ENCODE results near the gene PARVG.

PARVG gene

DNA sequence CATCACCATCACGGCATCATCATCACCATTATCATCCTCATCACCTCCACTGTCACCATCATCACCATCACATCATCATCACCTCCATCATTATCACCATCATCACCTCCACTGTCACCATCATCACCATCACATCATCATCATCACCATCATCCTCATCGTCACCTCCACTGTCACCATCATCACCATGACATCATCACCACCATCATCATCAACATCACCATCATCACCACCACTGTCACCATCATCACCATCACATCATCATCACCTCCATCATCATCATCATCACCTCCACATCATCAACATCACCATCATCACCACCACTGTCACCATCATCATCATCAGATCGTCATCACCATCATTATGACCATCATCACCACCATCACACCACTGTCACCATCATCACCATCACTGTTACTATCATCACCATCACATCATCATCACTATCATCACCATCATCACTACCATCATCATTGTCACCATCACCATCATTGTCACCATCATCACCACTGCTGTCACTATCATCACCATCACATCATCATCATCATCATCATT is 32.8 kb downstream of the PARVG start:
- TF ChIP-seq ZNF621 (tag by site-specific recombination; IDR thresholded peaks at IDR 0.05) (peak; percentile 86), ZNF571 (tag by site-specific recombination; IDR thresholded peaks at IDR 0.05) (0 out of 2 replicates have a peak, but pooled peaks have one; percentile 81), ZNF658 (tag by site-specific recombination; IDR thresholded peaks at IDR 0.05) (peak; percentile 89; the same call in 1 of the 2 replicates), ZBTB8A (tag by site-specific recombination; IDR thresholded peaks at IDR 0.05) (no peak), ZNF416 (tag by site-specific recombination; IDR thresholded peaks at IDR 0.05) (no peak), ZBTB7A (tag by site-specific recombination; IDR thresholded peaks at IDR 0.05; ENCODE audit: low read depth) (no peak), YY2 (tag by site-specific recombination; IDR thresholded peaks at IDR 0.05) (peak; percentile 59), RBAK (tag by site-specific recombination; IDR thresholded peaks at IDR 0.05) (0 out of 2 replicates have a peak, but pooled peaks have one; percentile 12), ZBTB20 (tag by site-specific recombination; IDR thresholded peaks at IDR 0.05) (peak; percentile 26; the same call in 1 of the 2 replicates), SALL2 (tag by site-specific recombination; IDR thresholded peaks at IDR 0.05; ENCODE audit: borderline replicate concordance) (peak; percentile 94), ZNF747 (tag by site-specific recombination; IDR thresholded peaks at IDR 0.05) (peak; percentile 94), ZNF76 (tag by site-specific recombination; IDR thresholded peaks at IDR 0.05; ENCODE audit: borderline replicate concordance, low read depth) (no peak), ZNF629 (tag by site-specific recombination; IDR thresholded peaks at IDR 0.05) (peak; percentile 72; the same call in 1 of the 2 replicates), ZNF521 (tag by site-specific recombination; IDR thresholded peaks at IDR 0.05) (peak; percentile 91; the same call in 1 of the 2 replicates), ZBTB21 (tag by site-specific recombination; IDR thresholded peaks at IDR 0.05) (peak; percentile 83; the same call in 1 of the 2 replicates), ZNF202 (tag by site-specific recombination; IDR thresholded peaks at IDR 0.05; ENCODE audit: borderline replicate concordance) (no peak)
- TF ChIP-seq, protein P1, sequence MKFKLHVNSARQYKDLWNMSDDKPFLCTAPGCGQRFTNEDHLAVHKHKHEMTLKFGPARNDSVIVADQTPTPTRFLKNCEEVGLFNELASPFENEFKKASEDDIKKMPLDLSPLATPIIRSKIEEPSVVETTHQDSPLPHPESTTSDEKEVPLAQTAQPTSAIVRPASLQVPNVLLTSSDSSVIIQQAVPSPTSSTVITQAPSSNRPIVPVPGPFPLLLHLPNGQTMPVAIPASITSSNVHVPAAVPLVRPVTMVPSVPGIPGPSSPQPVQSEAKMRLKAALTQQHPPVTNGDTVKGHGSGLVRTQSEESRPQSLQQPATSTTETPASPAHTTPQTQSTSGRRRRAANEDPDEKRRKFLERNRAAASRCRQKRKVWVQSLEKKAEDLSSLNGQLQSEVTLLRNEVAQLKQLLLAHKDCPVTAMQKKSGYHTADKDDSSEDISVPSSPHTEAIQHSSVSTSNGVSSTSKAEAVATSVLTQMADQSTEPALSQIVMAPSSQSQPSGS (tag by site-specific recombination; IDR thresholded peaks at IDR 0.05; ENCODE audit: low read depth), result peak; percentile 92
- TF ChIP-seq, protein P2, sequence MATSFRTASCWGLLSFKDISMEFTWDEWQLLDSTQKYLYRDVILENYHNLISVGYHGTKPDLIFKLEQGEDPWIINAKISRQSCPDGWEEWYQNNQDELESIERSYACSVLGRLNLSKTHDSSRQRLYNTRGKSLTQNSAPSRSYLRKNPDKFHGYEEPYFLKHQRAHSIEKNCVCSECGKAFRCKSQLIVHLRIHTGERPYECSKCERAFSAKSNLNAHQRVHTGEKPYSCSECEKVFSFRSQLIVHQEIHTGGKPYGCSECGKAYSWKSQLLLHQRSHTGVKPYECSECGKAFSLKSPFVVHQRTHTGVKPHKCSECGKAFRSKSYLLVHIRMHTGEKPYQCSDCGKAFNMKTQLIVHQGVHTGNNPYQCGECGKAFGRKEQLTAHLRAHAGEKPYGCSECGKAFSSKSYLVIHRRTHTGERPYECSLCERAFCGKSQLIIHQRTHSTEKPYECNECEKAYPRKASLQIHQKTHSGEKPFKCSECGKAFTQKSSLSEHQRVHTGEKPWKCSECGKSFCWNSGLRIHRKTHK (tag by site-specific recombination; IDR thresholded peaks at IDR 0.05), result peak; percentile 6; the same call in 1 of the 2 replicates
- TF ChIP-seq, protein P3, sequence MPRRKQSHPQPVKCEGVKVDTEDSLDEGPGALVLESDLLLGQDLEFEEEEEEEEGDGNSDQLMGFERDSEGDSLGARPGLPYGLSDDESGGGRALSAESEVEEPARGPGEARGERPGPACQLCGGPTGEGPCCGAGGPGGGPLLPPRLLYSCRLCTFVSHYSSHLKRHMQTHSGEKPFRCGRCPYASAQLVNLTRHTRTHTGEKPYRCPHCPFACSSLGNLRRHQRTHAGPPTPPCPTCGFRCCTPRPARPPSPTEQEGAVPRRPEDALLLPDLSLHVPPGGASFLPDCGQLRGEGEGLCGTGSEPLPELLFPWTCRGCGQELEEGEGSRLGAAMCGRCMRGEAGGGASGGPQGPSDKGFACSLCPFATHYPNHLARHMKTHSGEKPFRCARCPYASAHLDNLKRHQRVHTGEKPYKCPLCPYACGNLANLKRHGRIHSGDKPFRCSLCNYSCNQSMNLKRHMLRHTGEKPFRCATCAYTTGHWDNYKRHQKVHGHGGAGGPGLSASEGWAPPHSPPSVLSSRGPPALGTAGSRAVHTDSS (tag by site-specific recombination; IDR thresholded peaks at IDR 0.05), result peak; percentile 96
- TF ChIP-seq, protein P4, sequence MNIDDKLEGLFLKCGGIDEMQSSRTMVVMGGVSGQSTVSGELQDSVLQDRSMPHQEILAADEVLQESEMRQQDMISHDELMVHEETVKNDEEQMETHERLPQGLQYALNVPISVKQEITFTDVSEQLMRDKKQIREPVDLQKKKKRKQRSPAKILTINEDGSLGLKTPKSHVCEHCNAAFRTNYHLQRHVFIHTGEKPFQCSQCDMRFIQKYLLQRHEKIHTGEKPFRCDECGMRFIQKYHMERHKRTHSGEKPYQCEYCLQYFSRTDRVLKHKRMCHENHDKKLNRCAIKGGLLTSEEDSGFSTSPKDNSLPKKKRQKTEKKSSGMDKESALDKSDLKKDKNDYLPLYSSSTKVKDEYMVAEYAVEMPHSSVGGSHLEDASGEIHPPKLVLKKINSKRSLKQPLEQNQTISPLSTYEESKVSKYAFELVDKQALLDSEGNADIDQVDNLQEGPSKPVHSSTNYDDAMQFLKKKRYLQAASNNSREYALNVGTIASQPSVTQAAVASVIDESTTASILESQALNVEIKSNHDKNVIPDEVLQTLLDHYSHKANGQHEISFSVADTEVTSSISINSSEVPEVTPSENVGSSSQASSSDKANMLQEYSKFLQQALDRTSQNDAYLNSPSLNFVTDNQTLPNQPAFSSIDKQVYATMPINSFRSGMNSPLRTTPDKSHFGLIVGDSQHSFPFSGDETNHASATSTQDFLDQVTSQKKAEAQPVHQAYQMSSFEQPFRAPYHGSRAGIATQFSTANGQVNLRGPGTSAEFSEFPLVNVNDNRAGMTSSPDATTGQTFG (tag by site-specific recombination; IDR thresholded peaks at IDR 0.05; ENCODE audit: borderline replicate concordance), result peak; percentile 98
- TF ChIP-seq, protein P5, sequence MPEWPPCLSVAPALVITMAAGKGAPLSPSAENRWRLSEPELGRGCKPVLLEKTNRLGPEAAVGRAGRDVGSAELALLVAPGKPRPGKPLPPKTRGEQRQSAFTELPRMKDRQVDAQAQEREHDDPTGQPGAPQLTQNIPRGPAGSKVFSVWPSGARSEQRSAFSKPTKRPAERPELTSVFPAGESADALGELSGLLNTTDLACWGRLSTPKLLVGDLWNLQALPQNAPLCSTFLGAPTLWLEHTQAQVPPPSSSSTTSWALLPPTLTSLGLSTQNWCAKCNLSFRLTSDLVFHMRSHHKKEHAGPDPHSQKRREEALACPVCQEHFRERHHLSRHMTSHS (tag by site-specific recombination; IDR thresholded peaks at IDR 0.05), result peak; percentile 11; the same call in 1 of the 2 replicates
- TF ChIP-seq, protein P6, sequence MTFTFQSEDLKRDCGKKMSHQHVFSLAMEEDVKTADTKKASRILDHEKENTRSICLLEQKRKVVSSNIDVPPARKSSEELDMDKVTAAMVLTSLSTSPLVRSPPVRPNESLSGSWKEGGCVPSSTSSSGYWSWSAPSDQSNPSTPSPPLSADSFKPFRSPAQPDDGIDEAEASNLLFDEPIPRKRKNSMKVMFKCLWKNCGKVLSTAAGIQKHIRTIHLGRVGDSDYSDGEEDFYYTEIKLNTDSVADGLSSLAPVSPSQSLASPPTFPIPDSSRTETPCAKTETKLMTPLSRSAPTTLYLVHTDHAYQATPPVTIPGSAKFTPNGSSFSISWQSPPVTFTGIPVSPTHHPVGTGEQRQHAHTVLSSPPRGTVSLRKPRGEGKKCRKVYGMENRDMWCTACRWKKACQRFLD (tag by site-specific recombination; IDR thresholded peaks at IDR 0.05), result 0 out of 2 replicates have a peak, but pooled peaks have one; percentile 24
- ChIA-PET POLR2A (no interaction called here), CTCF (no interaction called here)
- H3K9me3 ChIP-seq (ENCODE audit: control insufficient read depth, insufficient read depth, low read depth, low read length), result no peaks in the 10 kb centered on the region
- no peaks in the 10 kb centered on the region for H3K4me1 ChIP-seq (ENCODE audit: control insufficient read depth, insufficient read depth, low read length)
- no peaks in the 10 kb centered on the region for H3K36me3 ChIP-seq (ENCODE audit: control insufficient read depth in 2 of 2, insufficient read depth in 1 of 2, low read length in 2 of 2)
- H3K4me3 ChIP-seq (ENCODE audit: low read depth, low read length), result no peak overlapping the region
- H3K27ac ChIP-seq (ENCODE audit: extremely low read depth, low read depth, low read length), result no peak overlapping the region
